SU-DHL-6 (cell line): Measurements from ENCODE around the gene NAPEPLD.

Experiments
- H2AFZ ChIP-seq: fragments of 200-600 bp; sonication (generic); 2 replicates; pipeline ENCODE4 v1.6.1; 2014; ENCODE audit warnings: low read depth, mild to moderate bottlenecking, moderate library complexity, mixed read lengths, antibody characterized with exemption, low read length; ENCODE audit not compliant: severe bottlenecking
- H3F3A ChIP-seq: fragments of 200-600 bp; shearing (Covaris generic); 2 replicates; pipeline ENCODE4 v1.6.0; 2016; ENCODE audit warnings: antibody characterized with exemption, mild to moderate bottlenecking; ENCODE audit not compliant: insufficient read depth
- H3K27ac ChIP-seq: fragments of 200-600 bp; sonication (generic); 2 replicates; pipeline ENCODE4 v1.5.1; 2016; ENCODE audit warnings: low read depth, mild to moderate bottlenecking, low read length, moderate library complexity, mixed read lengths
- H3K27me3 ChIP-seq: fragments of 200-600 bp; sonication (generic), shearing (Covaris generic); 2 replicates; pipeline ENCODE4 v1.6.0; 2014; ENCODE audit warnings: mild to moderate bottlenecking, low read length
- H3K36me3 ChIP-seq: fragments of 200-600 bp; sonication (generic); 2 replicates; pipeline ENCODE4 v1.6.1; 2014; ENCODE audit warnings: mild to moderate bottlenecking, low read length, mixed read lengths
- H3K4me2 ChIP-seq: fragments of 300-600, 200-600 bp; shearing (Covaris generic), sonication (generic); 2 replicates; pipeline ENCODE4 v1.6.0; 2014; ENCODE audit warnings: low read length, low read depth, mild to moderate bottlenecking; ENCODE audit not compliant: poor library complexity, severe bottlenecking
- H3K4me3 ChIP-seq: fragments of 200-600 bp; sonication (generic); 2 replicates; pipeline ENCODE4 v1.5.1; 2014; ENCODE audit warnings: antibody characterized with exemption, low read length, mild to moderate bottlenecking, mixed read lengths; ENCODE audit not compliant: insufficient read depth, poor library complexity, severe bottlenecking
- H3K79me2 ChIP-seq: fragments of 200-600 bp; sonication (generic); 2 replicates; pipeline ENCODE4 v1.6.1; 2014; ENCODE audit warnings: mild to moderate bottlenecking, low read length, moderate library complexity; ENCODE audit not compliant: insufficient read depth
- H3K9ac ChIP-seq: fragments of 200-600 bp; sonication (generic); 2 replicates; pipeline ENCODE4 v1.7.0; 2014; ENCODE audit warnings: mild to moderate bottlenecking, low read length
- H3K9me2 ChIP-seq: fragments of 200-600 bp; sonication (generic); replicated peaks from 2 replicates; pipeline ENCODE4 v1.6.1; 2014; ENCODE audit warnings: low read length; ENCODE audit not compliant: insufficient read depth
- H3K9me3 ChIP-seq: fragments of 200-600 bp; sonication (generic); 2 replicates; pipeline ENCODE4 v1.6.1; 2014; ENCODE audit warnings: low read length, mixed read lengths; ENCODE audit not compliant: insufficient read depth
- H4K20me1 ChIP-seq: fragments of 200-600 bp; sonication (generic); 2 replicates; pipeline ENCODE4 v1.6.1; 2014; ENCODE audit warnings: low read depth, mild to moderate bottlenecking, antibody characterized with exemption, low read length, moderate library complexity, mixed read lengths
- EZH2phosphoT487 ChIP-seq: fragments of 200-600 bp; sonication (generic), shearing (Covaris generic); conservative IDR thresholded peaks from 2 replicates; pipeline ENCODE4 v1.6.1; 2018; ENCODE audit warnings: mild to moderate bottlenecking, antibody characterized with exemption, low read length, moderate library complexity, mixed read lengths
- TF ChIP-seq, protein P1 (sequence below): fragments of 200-600 bp; sonication (generic); IDR thresholded peaks from one replicate; pipeline ENCODE4 v1.5.1; 2017; ENCODE audit warnings: antibody characterized with exemption, mild to moderate bottlenecking, low read length, moderate library complexity; ENCODE audit not compliant: insufficient read depth, poor library complexity, severe bottlenecking

NAPEPLD gene

DNA sequence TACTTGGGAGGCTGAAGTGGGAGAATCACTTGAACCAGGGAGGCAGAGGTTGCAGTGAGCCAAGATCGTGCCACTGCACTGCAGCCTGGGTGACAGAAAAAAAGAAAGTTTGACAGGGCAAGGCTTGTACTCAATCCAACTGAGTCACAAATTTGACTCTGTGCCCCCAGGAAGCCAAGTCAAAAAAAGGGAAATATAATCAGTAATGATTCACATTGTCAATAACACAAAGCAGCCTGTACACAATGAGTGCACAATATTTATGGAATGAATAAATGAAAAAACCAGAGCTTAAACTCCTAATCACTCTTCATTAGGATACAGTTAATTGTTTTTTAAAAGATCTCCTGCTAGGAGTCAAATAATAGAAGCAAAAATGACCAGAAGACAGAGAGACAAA, 6.4 kb downstream of the NAPEPLD start:
- TF ChIP-seq EZH2phosphoT487, result no peak
- TF ChIP-seq, protein P1, sequence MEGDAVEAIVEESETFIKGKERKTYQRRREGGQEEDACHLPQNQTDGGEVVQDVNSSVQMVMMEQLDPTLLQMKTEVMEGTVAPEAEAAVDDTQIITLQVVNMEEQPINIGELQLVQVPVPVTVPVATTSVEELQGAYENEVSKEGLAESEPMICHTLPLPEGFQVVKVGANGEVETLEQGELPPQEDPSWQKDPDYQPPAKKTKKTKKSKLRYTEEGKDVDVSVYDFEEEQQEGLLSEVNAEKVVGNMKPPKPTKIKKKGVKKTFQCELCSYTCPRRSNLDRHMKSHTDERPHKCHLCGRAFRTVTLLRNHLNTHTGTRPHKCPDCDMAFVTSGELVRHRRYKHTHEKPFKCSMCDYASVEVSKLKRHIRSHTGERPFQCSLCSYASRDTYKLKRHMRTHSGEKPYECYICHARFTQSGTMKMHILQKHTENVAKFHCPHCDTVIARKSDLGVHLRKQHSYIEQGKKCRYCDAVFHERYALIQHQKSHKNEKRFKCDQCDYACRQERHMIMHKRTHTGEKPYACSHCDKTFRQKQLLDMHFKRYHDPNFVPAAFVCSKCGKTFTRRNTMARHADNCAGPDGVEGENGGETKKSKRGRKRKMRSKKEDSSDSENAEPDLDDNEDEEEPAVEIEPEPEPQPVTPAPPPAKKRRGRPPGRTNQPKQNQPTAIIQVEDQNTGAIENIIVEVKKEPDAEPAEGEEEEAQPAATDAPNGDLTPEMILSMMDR, result no peak
- Histone ChIP-seq H3K9ac (no peak overlapping the region), H3K4me3 (no peak overlapping the region), H2AFZ (no peak overlapping the region), H3K27me3 (no peaks in the 10 kb centered on the region), H3F3A (peaks cover 7% of the 10 kb centered on the region; the same call in 1 of the 2 replicates), H3K79me2 (peaks cover 12% of the 10 kb centered on the region; the same call in 1 of the 2 replicates), H3K9me2 (no peaks in the 10 kb centered on the region), H3K9me3 (no peaks in the 10 kb centered on the region), H3K4me2 (no peak overlapping the region), H3K36me3 (no peaks in the 10 kb centered on the region), H4K20me1 (no peaks in the 10 kb centered on the region), H3K27ac (no peak overlapping the region)

GRCh38 chr7:103141753-103142404, 7.0 kb downstream of the NAPEPLD start:
- no peaks in the 10 kb centered on the region for H3K9me3 ChIP-seq
- H3K9me2 ChIP-seq, result no peaks in the 10 kb centered on the region
- TF ChIP-seq EZH2phosphoT487, result no peak
- TF ChIP-seq, protein P1, result no peak
- H3K4me2 ChIP-seq, result no peak overlapping the region
- no peak overlapping the region for H3K4me3 ChIP-seq
- H3K27ac ChIP-seq, result no peak overlapping the region
- no peak overlapping the region for H3K9ac ChIP-seq
- H3K27me3 ChIP-seq, result no peaks in the 10 kb centered on the region
- H4K20me1 ChIP-seq, result no peaks in the 10 kb centered on the region
- no peak overlapping the region for H2AFZ ChIP-seq
- H3K79me2 ChIP-seq, result peaks cover 7% of the 10 kb centered on the region; the same call in 1 of the 2 replicates
- no peaks in the 10 kb centered on the region for H3K36me3 ChIP-seq
- H3F3A ChIP-seq, result 0 out of 2 replicates have a peak, but pooled peaks cover under 1% of the 10 kb centered on the region

DNA sequence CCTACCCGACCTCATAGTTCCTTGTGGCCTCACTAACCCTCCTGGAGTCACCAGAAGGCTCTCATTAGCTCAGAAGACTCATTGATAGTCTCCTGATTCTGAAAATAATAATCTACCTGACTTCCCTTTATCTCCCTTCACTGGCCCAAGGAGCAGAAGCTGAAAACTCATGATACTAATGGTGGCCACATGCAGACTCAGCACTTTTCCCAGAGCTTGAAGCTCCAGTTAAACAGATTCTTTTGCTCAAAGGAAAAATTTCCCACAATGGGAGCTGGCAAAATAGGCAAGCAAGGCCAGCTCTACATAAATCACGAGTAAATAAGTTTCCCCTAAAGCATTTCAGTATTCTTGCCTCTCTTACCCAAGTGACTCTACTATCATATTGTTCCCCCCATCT, 8.2 kb downstream of the NAPEPLD start:
- no peaks in the 10 kb centered on the region for H3K9me3 ChIP-seq
- H3K27ac ChIP-seq, result no peak overlapping the region
- H3K9me2 ChIP-seq, result no peaks in the 10 kb centered on the region
- H3K4me3 ChIP-seq, result no peak overlapping the region
- 0 out of 2 replicates have a peak, but pooled peaks cover 6% of the 10 kb centered on the region for H3K79me2 ChIP-seq
- no peak for TF ChIP-seq EZH2phosphoT487
- TF ChIP-seq, protein P1, result no peak
- H3F3A ChIP-seq, result no peaks in the 10 kb centered on the region
- no peak overlapping the region for H3K4me2 ChIP-seq
- H3K9ac ChIP-seq, result no peak overlapping the region
- no peaks in the 10 kb centered on the region for H3K36me3 ChIP-seq
- no peaks in the 10 kb centered on the region for H3K27me3 ChIP-seq
- no peak overlapping the region for H2AFZ ChIP-seq
- H4K20me1 ChIP-seq, result no peaks in the 10 kb centered on the region
